Transverse colon (tissue), 4 donors: ENCODE data around the gene GABPB2. TPM values are rescaled to one million over a fixed set of nuclear protein-coding genes. Genes with fewer than 3 reads are reported as not detected.
A peak's percentile ranks its signal among the peaks of the same experiment; 100 is the strongest.

ENCODE experiments used
- DNase-seq: peaks from one replicate; pipeline ENCODE4 v3.0.0-alpha.2; 2019
- H3K27ac ChIP-seq, 4 donors: fragments of 200-600 bp; sonication (generic); 2 replicates each; pipeline ENCODE4 v1.5.1; 2016 to 2018; ENCODE audit warnings: inconsistent platforms in 4 of 4
- H3K27me3 ChIP-seq: fragments of 200-600 bp; sonication (generic); 2 replicates; pipeline ENCODE4 v1.5.1; 2017; ENCODE audit warnings: inconsistent platforms
- H3K36me3 ChIP-seq, 4 donors: fragments of 200-600 bp; sonication (generic); 2 replicates each; pipeline ENCODE4 v1.5.1; 2017 to 2019; ENCODE audit warnings: inconsistent platforms in 4 of 4
- H3K4me1 ChIP-seq, 4 donors: fragments of 200-600 bp; sonication (generic); 2 replicates each; pipeline ENCODE4 v1.5.1; 2017 to 2020; ENCODE audit warnings: inconsistent platforms in 4 of 4
- H3K4me3 ChIP-seq, 4 donors: fragments of 200-600 bp; sonication (generic); 1 replicate in 1 of 4; 2 replicates in 3 of 4; pipeline versions ENCODE4 v1.5.1 to v1.6.1; 2017 to 2019; ENCODE audit warnings: inconsistent platforms in 4 of 4
- H3K9me3 ChIP-seq, 2 donors: fragments of 200-600 bp; sonication (generic); 2 replicates each; pipeline ENCODE4 v1.5.1; 2017 to 2019; ENCODE audit warnings: inconsistent platforms in 2 of 2
- EP300 ChIP-seq: sonication (generic); formaldehyde crosslinking; IDR thresholded peaks from one replicate; pipeline ENCODE4 v1.6.1; 2017; ENCODE audit warnings: antibody characterized with exemption, low read depth
- POLR2A ChIP-seq: fragments of 450-650 bp; IDR thresholded peaks from one replicate; pipeline ENCODE4 v1.6.1; 2016; ENCODE audit warnings: antibody characterized with exemption, mild to moderate bottlenecking, moderate library complexity
- POLR2AphosphoS5 ChIP-seq, 3 donors: sonication (generic); formaldehyde crosslinking; IDR thresholded peaks; one replicate each; pipeline ENCODE4 v1.6.1; 2016; ENCODE audit warnings: antibody characterized with exemption in 3 of 3
- WGBS, 2 donors: methylation state at CpG; one replicate each; pipeline ENCODE4 v1.1.5; 2018; ENCODE audit warnings: low coverage in 1 of 2; 5-methylcytosine and 5-hydroxymethylcytosine counted together
- in situ Hi-C, 4 donors: fragments of 200-750 bp; cut with MboI; loops; one replicate each; pipeline versions ENCODE4 v1.15.0 to v1.15.1; 2017; ENCODE audit warnings: low sequenced_read_pairs in 3 of 4, low pct_ligation_motif_present in 1 of 4, low pct_unique_long_range_greater_than_20kb in 1 of 4
- intact Hi-C: fragments of 100-400 bp; cut with DNase I; formaldehyde crosslinking; loops from one replicate; pipeline ENCODE4 v1.15.1; 2023; ENCODE audit warnings: low total_unique reads
- total RNA-seq, 4 donors: library from RNA; depleted of rRNA; stranded (reverse); fragments of >200 nt; gene quantifications; one replicate each; pipeline ENCODE4 v1.1.0, GENCODE V29; 2016
- TF ChIP-seq, protein P1 (sequence below), 5 experiments: fragments of 200-600 bp in 3 of 5; fragments of 450-650 bp in 2 of 5; sonication (generic) in 3 of 5; IDR thresholded peaks; 1 replicate in 2 of 5; 2 replicates in 3 of 5; pipeline ENCODE4 v1.5.1; 2016 to 2017; ENCODE audit warnings: antibody characterized with exemption in 5 of 5, inconsistent platforms in 3 of 5, mild to moderate bottlenecking in 2 of 5, moderate library complexity in 1 of 5

Gene GABPB2
- total RNA-seq, 4 donors from 2014 or later, result 9.6 to 19.8 (median 10.2) TPM

DNA sequence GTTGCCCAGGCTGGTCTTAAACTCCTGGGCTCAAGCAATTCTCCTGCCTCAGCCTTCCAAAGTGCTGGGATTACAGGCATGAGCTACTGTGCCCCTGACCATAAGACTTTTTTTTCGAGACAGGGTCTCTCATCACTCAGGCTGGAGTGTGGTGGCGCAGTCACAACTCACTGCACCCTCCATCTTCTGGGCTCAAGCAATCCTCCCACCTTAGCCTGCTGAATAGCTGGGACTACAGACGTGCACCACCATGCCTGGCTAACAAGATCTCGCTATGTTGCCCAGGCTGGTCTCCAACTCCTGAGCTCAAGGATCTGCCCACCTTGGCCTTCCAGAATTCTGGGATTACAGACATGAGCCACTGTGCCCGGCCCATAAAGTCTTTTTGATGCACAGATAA is 21.1 kb upstream of the GABPB2 start:
- peaks cover 3 to 16% (median 10%) of the 10 kb centered on the region in 4 donors for H3K4me1 ChIP-seq
- DNase-seq, result no peak
- TF ChIP-seq, protein P1, sequence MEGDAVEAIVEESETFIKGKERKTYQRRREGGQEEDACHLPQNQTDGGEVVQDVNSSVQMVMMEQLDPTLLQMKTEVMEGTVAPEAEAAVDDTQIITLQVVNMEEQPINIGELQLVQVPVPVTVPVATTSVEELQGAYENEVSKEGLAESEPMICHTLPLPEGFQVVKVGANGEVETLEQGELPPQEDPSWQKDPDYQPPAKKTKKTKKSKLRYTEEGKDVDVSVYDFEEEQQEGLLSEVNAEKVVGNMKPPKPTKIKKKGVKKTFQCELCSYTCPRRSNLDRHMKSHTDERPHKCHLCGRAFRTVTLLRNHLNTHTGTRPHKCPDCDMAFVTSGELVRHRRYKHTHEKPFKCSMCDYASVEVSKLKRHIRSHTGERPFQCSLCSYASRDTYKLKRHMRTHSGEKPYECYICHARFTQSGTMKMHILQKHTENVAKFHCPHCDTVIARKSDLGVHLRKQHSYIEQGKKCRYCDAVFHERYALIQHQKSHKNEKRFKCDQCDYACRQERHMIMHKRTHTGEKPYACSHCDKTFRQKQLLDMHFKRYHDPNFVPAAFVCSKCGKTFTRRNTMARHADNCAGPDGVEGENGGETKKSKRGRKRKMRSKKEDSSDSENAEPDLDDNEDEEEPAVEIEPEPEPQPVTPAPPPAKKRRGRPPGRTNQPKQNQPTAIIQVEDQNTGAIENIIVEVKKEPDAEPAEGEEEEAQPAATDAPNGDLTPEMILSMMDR (IDR thresholded peaks at IDR 0.05), result no peak
- TF ChIP-seq POLR2AphosphoS5 (IDR thresholded peaks at IDR 0.05), result no peak
- no peak overlapping the region for H3K4me3 ChIP-seq
- no peaks in the 10 kb centered on the region for H3K27me3 ChIP-seq
- WGBS, 2 donors, result 89% methylated on average over 5 of the region's 5 CpGs; no CpG with 5 or more reads in 1 of the 2 donors
- peaks cover 0 to 24% (median 9%) of the 10 kb centered on the region in 4 donors for H3K36me3 ChIP-seq
- in situ Hi-C loops, result loop anchor here in 1 of 4 donors (25.0 kb wide), 1 partner anchor 113 kb away; the partner anchor contains the start of genes LYSMD1, SCNM1 and TNFAIP8L2
- intact Hi-C loops, result no loop called here
- no peak overlapping the region for H3K27ac ChIP-seq
- no peaks in the 10 kb centered on the region for H3K9me3 ChIP-seq

DNA sequence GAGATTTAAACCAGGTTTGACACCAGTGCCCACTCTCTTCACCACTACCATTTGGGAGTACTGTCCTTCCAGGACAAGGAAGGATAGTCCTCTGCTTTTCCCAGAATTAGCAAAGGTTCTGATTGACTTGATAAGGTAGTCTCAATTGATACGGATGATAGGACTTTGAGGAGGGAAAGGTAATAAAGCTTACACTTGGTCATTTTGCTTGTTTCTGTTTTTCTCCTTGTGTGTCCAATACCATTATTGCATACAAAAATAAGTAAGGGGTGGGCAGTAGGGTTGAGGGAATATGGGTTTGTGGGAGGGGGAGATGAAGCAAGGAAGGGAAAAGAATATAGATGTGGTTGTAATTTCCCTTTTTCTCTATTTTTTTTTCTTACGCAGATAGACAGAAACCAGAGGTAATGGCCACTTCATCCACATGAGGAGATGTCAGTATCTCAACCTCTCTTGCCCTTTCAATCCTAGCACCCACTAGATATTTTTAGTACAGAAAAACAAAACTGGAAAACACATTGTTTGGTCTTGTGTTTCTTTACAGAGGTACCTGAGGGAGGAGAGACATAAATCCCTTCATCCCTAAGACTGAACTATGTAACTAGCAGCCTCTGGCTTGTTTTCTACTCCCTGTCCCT is 20.4 kb upstream of the GABPB2 start:
- TF ChIP-seq POLR2A, result peak; percentile 13
- no peak for TF ChIP-seq EP300
- Histone ChIP-seq H3K4me1 (peaks cover 5 to 17% (median 12%) of the 10 kb centered on the region in 4 donors), H3K4me3 (no peak overlapping the region), H3K27me3 (no peaks in the 10 kb centered on the region), H3K9me3 (no peaks in the 10 kb centered on the region), H3K27ac (no peak overlapping the region), H3K36me3 (peaks cover 0 to 31% (median 11%) of the 10 kb centered on the region in 4 donors)
- 77 to 84% methylated on average over 2 of the region's 2 CpGs for WGBS, 2 donors
- intact Hi-C loops, result no loop called here
- in situ Hi-C loops, result no loop called here
- DNase-seq, result no peak

DNA sequence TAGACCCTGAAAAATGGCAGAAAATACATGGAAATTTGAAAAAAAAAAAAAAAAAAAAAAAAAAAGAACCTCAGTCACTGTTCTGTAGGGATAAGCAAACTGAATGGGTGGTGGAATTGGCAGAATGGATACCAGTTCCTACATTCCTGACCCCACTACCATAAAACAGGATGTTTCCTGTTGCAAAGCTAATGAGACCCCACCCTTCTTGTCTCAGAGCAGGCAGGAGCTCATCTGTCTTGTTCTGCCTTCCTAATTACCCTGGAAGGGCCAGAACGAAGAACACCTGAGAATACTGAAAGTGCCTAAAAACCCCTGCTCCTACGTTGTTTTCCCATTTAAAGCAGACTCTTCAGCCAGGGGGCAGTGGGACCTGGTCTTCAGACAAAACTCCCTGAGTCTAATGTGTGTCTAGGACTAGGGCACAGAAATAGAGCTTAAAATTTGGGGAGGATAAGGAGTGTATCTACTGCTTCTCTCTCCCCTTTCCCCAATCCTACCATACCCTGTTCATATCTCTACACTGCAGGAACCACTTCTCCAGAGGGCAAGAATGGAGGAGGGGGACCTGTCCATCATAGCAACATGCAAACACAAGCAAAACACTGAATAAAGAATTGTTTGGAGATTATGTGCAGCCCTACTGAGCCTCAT is 19.1 kb upstream of the GABPB2 start:
- H3K27me3 ChIP-seq, result no peaks in the 10 kb centered on the region
- no peak for TF ChIP-seq EP300
- peak in 1 of 3 donors; percentile 6 for TF ChIP-seq POLR2AphosphoS5 (IDR thresholded peaks at IDR 0.05)
- peaks cover 17 to 29% (median 25%) of the 10 kb centered on the region in 4 donors for H3K4me1 ChIP-seq
- no peaks in the 10 kb centered on the region for H3K9me3 ChIP-seq
- DNase-seq, result no peak
- WGBS, 2 donors, result 59% methylated on average over 2 of the region's 2 CpGs; no CpG with 5 or more reads in 1 of the 2 donors
- peaks cover 0 to 31% (median 14%) of the 10 kb centered on the region in 4 donors for H3K36me3 ChIP-seq
- in situ Hi-C loops, result no loop called here
- H3K27ac ChIP-seq, result no peak overlapping the region
- intact Hi-C loops, result no loop called here
- no peak overlapping the region for H3K4me3 ChIP-seq

DNA sequence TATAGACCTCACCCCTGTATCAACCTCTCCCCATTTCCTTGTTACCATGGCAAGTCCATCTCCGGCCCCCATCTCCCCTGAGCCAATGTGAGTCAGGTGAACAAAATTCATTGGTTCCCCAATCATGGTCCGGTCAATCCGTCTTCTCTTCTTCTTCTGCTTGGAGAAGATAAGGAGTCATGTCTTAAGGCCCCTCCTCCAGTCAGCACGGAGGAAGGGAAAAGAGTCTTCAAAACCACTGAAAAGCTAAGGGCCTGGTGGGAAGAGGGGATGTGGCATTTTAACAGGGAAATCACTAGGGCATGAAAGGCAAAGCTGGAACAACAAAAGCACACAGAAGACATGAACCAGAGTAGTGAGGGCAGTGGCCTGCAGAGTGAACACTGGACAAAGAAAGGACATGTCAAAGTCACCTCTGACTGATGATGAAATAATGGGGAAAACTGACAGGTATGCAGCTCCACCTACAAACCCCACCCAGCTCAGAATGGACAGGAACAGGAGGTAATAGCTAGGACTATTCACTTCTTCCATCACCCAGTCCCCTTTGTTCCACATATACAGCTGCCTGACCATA is 15.5 kb upstream of the GABPB2 start:
- peaks cover 29 to 46% (median 36%) of the 10 kb centered on the region in 4 donors for H3K4me1 ChIP-seq
- peak in 1 of 3 donors; percentile 61 for TF ChIP-seq POLR2AphosphoS5 (IDR thresholded peaks at IDR 0.05)
- TF ChIP-seq, protein P1 (IDR thresholded peaks at IDR 0.05), result no peak
- H3K9me3 ChIP-seq, result no peaks in the 10 kb centered on the region
- peak overlapping the region in 1 of 4 donors; percentile 92 for H3K4me3 ChIP-seq
- in situ Hi-C loops, result no loop called here
- H3K27me3 ChIP-seq, result no peaks in the 10 kb centered on the region
- peak overlapping the region; percentile 94 to 96 (median 96) for H3K27ac ChIP-seq
- 92 to 95% methylated on average over 4 of the region's 4 CpGs for WGBS, 2 donors
- H3K36me3 ChIP-seq, result peaks cover 0 to 31% (median 14%) of the 10 kb centered on the region in 4 donors
- intact Hi-C loops, result no loop called here
- no peak for DNase-seq

DNA sequence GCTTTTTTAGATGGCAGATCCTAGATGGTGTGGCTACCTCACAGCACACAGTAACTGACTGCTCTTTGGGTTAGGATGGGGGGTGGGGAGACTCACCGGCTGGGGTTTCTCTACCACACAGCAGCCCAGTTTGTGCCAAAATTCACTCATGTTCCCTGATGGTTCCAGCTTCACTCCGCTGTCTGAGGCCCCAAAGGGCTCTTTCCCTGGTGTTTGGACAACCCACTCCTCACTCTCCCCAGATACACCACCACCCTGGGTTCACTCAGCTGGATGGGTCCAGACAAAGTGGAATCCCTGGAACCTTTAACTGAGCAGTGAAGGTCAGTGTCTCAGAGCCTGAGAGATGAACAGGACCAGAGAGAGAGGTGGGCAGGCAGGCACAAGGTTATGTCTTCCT is 15.0 kb upstream of the GABPB2 start:
- Histone ChIP-seq H3K9me3 (no peaks in the 10 kb centered on the region), H3K4me1 (peaks cover 29 to 51% (median 38%) of the 10 kb centered on the region in 4 donors), H3K4me3 (peak overlapping the region in 1 of 4 donors; percentile 92), H3K27ac (peak overlapping the region; percentile 94 to 96 (median 96)), H3K27me3 (no peaks in the 10 kb centered on the region), H3K36me3 (peaks cover 0 to 31% (median 14%) of the 10 kb centered on the region in 4 donors)
- no peak for TF ChIP-seq POLR2AphosphoS5 (IDR thresholded peaks at IDR 0.05)
- no peak for TF ChIP-seq EP300
- TF ChIP-seq POLR2A, result no peak
- TF ChIP-seq, protein P1 (IDR thresholded peaks at IDR 0.05), result no peak
- in situ Hi-C loops, result no loop called here
- 92% methylated on average over 1 of the region's 2 CpGs; no CpG with 5 or more reads in 1 of the 2 donors for WGBS, 2 donors
- intact Hi-C loops, result no loop called here
- no peak for DNase-seq
